Endothelial cell of umbilical vein (primary cell): ENCODE results near the gene ZNRF1. TPM values are rescaled to one million over a fixed set of nuclear protein-coding genes. Genes with fewer than 3 reads are reported as not detected.

ENCODE experiments used
- BruUV-seq: library from RNA; stranded (reverse); fragments of 400-500 nt; replicated peaks from 2 replicates; lab custom pipeline; 2021; lab: Mats Ljungman, UMichigan
- CTCF ChIA-PET: fragments of 300-600, 350-600 bp; sonication (Branson Sonifier 250); formaldehyde crosslinking; loops from one replicate; lab custom pipeline; 2021; ENCODE audit warnings: antibody characterized with exemption, inconsistent platforms; lab: Charles Lee
- POLR2A ChIA-PET: fragments of 300-600, 350-600 bp; sonication (Branson Sonifier 250); formaldehyde crosslinking; loops from one replicate; lab custom pipeline; 2021; ENCODE audit warnings: antibody characterized with exemption, inconsistent platforms; lab: Charles Lee
- DNase-seq: peaks from one replicate; pipeline ENCODE4 v3.0.0-alpha.2; 2011; ENCODE audit warnings: low read depth, low spot score
- FAIRE-seq: peaks from 2 replicates; lab custom pipeline; 2011; peaks lifted over from hg19 to GRCh38; lab: Jason Lieb, UNC
- H2AFZ ChIP-seq: 2 replicates; pipeline ENCODE4 v1.6.0; 2012; ENCODE audit warnings: low read depth, low read length, control low read depth, inconsistent platforms
- H3K27ac ChIP-seq: 2 replicates; pipeline ENCODE4 v1.5.1; 2011; ENCODE audit warnings: low read depth, mild to moderate bottlenecking, control low read depth, low read length, moderate library complexity; ENCODE audit not compliant: insufficient read depth
- H3K27me3 ChIP-seq, 2 experiments: 2 replicates each; pipeline versions ENCODE4 v1.6.0 to v1.6.1; 2011; ENCODE audit warnings: low read length in 2 of 2, mixed read lengths in 1 of 2; ENCODE audit not compliant: control insufficient read depth in 2 of 2, insufficient read depth in 2 of 2
- H3K36me3 ChIP-seq, 2 experiments: 2 replicates in 1 of 2; 3 replicates in 1 of 2; pipeline ENCODE4 v1.5.1; 2011; ENCODE audit warnings: low read length in 2 of 2, mild to moderate bottlenecking in 1 of 2, moderate library complexity in 1 of 2; ENCODE audit not compliant: control insufficient read depth in 2 of 2, insufficient read depth in 2 of 2; ENCODE audit errors: extremely low read depth in 1 of 2
- H3K4me1 ChIP-seq: 3 replicates; pipeline ENCODE4 v1.5.1; 2011; ENCODE audit warnings: mild to moderate bottlenecking, low read length; ENCODE audit not compliant: control insufficient read depth, insufficient read depth; ENCODE audit errors: extremely low read depth
- H3K4me2 ChIP-seq: 2 replicates; pipeline ENCODE4 v1.6.1; 2011; ENCODE audit warnings: low read length, control low read depth, mixed read lengths; ENCODE audit not compliant: insufficient read depth
- H3K4me3 ChIP-seq, 3 experiments: fragments of 200-600 bp in 1 of 3; sonication (generic), shearing (Covaris generic) in 1 of 3; replicated peaks in 1 of 3; 2 replicates each; pipeline ENCODE4 v1.5.1; 2011 to 2016; ENCODE audit warnings: control low read depth in 3 of 3, low read length in 3 of 3, mild to moderate bottlenecking in 2 of 3, inconsistent platforms in 1 of 3, low read depth in 1 of 3, moderate library complexity in 1 of 3; ENCODE audit not compliant: insufficient read depth in 1 of 3
- H3K79me2 ChIP-seq: 2 replicates; pipeline ENCODE4 v1.6.0; 2012; ENCODE audit warnings: low read length, inconsistent platforms; ENCODE audit not compliant: control insufficient read depth, insufficient read depth
- H3K9ac ChIP-seq: replicated peaks from 2 replicates; pipeline ENCODE3; 2011; ENCODE audit warnings: low read length, control low read depth; ENCODE audit not compliant: insufficient read depth; ENCODE audit errors: extremely low read depth
- H3K9me1 ChIP-seq: replicated peaks from 3 replicates; pipeline ENCODE4 v1.6.0; 2011; ENCODE audit warnings: mild to moderate bottlenecking, low read length; ENCODE audit not compliant: control insufficient read depth, insufficient read depth; ENCODE audit errors: extremely low read depth
- H3K9me3 ChIP-seq: replicated peaks from 2 replicates; pipeline ENCODE4 v1.5.1; 2012; ENCODE audit warnings: low read length, inconsistent platforms; ENCODE audit not compliant: control insufficient read depth, insufficient read depth
- H4K20me1 ChIP-seq: replicated peaks from 2 replicates; pipeline ENCODE3; 2011; ENCODE audit warnings: mild to moderate bottlenecking, low read length; ENCODE audit not compliant: control insufficient read depth, insufficient read depth; ENCODE audit errors: extremely low read depth
- EZH2 ChIP-seq: IDR thresholded peaks from 2 replicates; pipeline ENCODE4 v1.6.1; 2012; ENCODE audit warnings: borderline replicate concordance, low read depth, mild to moderate bottlenecking, moderate library complexity, low read length, inconsistent platforms; ENCODE audit not compliant: severe bottlenecking
- FOS ChIP-seq: IDR thresholded peaks from 2 replicates; pipeline ENCODE4 v1.6.1; 2011; ENCODE audit warnings: mild to moderate bottlenecking, low read length, moderate library complexity, borderline replicate concordance; ENCODE audit not compliant: insufficient read depth
- GATA2 ChIP-seq: IDR thresholded peaks from 2 replicates; pipeline ENCODE4 v1.7.0; 2011; ENCODE audit warnings: low read depth, mild to moderate bottlenecking, moderate library complexity, mixed read lengths, low read length; ENCODE audit not compliant: insufficient read length, insufficient read depth
- JUN ChIP-seq: IDR thresholded peaks from 2 replicates; pipeline ENCODE4 v1.6.1; 2011; ENCODE audit warnings: borderline replicate concordance, low read depth; ENCODE audit not compliant: insufficient read length, insufficient read depth
- MYC ChIP-seq: IDR thresholded peaks from one replicate; pipeline ENCODE4 v1.6.1; 2011; ENCODE audit warnings: mild to moderate bottlenecking, low read depth, low read length
- POLR2A ChIP-seq: IDR thresholded peaks from 2 replicates; pipeline ENCODE4 v1.6.1; 2012; ENCODE audit warnings: low read depth, mild to moderate bottlenecking, control low read depth, low read length
- POLR2AphosphoS5 ChIP-seq: IDR thresholded peaks from 2 replicates; pipeline ENCODE4 v1.6.1; 2012; ENCODE audit warnings: low read depth, mild to moderate bottlenecking, control low read depth, low read length, moderate library complexity; ENCODE audit not compliant: insufficient read depth
- dilution Hi-C: fragments of 300-500 bp; cut with MboI; formaldehyde crosslinking; loops from one replicate; pipeline ENCODE4 v1.15.0; 2019; ENCODE audit warnings: low sequenced_read_pairs; ENCODE audit not compliant: extremely low pct_ligation_motif_present
- intact Hi-C: fragments of 100-400 bp; cut with micrococcal nuclease; formaldehyde crosslinking; loops from one replicate; pipeline ENCODE4 v1.10.0; 2022
- polyA plus RNA-seq, 4 experiments: library from polyadenylated mRNA; depleted of rRNA in 3 of 4; stranded (reverse) in 3 of 4; unstranded in 1 of 4; fragments of >200 nt; gene quantifications; 2 replicates each; pipeline versions ENCODE4 v1.2.1 to v1.2.3, GENCODE V29; 2011 to 2012; ENCODE audit warnings: missing spikeins in 1 of 4
- total RNA-seq: library from RNA; stranded (reverse); gene quantifications from 2 replicates; pipeline ENCODE4 v1.2.3, GENCODE V29; 2021
- TF ChIP-seq, protein P1 (sequence below): IDR thresholded peaks from 2 replicates; pipeline ENCODE4 v1.6.1; 2011; ENCODE audit not compliant: insufficient read depth, insufficient read length
- TF ChIP-seq, protein P2 (sequence below), 2 donors: IDR thresholded peaks; 1 replicate in 1 of 2; 2 replicates in 1 of 2; pipeline ENCODE4 v1.5.1; 2011; ENCODE audit warnings: low read length in 2 of 2, mild to moderate bottlenecking in 2 of 2, moderate library complexity in 2 of 2, control low read depth in 1 of 2, inconsistent platforms in 1 of 2, low read depth in 1 of 2; ENCODE audit not compliant: insufficient read depth in 1 of 2; ENCODE audit errors: extremely low read depth in 1 of 2

The ZNRF1 gene
- total and polyA plus RNA-seq, 2 donors (not counting 3 experiments of a cell fraction or from before 2014, with no cell fraction given): 23.7 to 34.9 TPM

DNA sequence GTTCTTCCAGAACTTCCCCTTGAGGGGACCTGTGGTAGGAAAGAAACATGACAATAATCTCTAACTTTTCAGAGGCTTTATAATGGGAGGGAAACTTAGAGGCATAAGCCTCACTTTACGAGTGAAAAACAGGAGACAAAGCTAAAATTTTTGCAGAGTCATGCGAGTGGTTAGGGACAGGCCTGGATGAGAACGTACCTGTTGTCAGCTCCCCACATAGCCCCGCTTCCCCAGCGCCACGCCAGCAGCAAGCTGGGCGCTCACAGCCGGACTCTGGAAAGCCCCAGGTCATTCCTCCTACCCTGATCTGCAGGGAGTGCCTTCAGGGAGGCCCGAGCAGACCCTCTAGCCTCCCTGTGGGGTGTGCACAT lies 64.1 kb downstream of the ZNRF1 start:
- CTCF ChIA-PET: interaction anchor here (0.7 kb wide), 1 partner anchor 80 kb away, joined by 3 read pairs; no protein-coding TSS in a partner anchor
- TF ChIP-seq JUN (no peak), FOS (no peak), GATA2 (no peak), EZH2 (no peak), MYC (no peak), POLR2A (no peak), POLR2AphosphoS5 (no peak)
- TF ChIP-seq, protein P1, sequence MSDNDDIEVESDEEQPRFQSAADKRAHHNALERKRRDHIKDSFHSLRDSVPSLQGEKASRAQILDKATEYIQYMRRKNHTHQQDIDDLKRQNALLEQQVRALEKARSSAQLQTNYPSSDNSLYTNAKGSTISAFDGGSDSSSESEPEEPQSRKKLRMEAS: no peak
- TF ChIP-seq, protein P2, sequence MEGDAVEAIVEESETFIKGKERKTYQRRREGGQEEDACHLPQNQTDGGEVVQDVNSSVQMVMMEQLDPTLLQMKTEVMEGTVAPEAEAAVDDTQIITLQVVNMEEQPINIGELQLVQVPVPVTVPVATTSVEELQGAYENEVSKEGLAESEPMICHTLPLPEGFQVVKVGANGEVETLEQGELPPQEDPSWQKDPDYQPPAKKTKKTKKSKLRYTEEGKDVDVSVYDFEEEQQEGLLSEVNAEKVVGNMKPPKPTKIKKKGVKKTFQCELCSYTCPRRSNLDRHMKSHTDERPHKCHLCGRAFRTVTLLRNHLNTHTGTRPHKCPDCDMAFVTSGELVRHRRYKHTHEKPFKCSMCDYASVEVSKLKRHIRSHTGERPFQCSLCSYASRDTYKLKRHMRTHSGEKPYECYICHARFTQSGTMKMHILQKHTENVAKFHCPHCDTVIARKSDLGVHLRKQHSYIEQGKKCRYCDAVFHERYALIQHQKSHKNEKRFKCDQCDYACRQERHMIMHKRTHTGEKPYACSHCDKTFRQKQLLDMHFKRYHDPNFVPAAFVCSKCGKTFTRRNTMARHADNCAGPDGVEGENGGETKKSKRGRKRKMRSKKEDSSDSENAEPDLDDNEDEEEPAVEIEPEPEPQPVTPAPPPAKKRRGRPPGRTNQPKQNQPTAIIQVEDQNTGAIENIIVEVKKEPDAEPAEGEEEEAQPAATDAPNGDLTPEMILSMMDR (IDR thresholded peaks at IDR 0.05; ENCODE audit: extremely low read depth in 1 of 2, insufficient read depth in 1 of 2, low read depth in 1 of 2, low read length in 2 of 2): no peak
- FAIRE-seq (no peak), DNase-seq (no peak)
- POLR2A ChIA-PET: no interaction called here
- Histone ChIP-seq H3K79me2 (peaks cover 18% of the 10 kb centered on the region), H3K9me3 (no peaks in the 10 kb centered on the region), H3K9me1 (no peaks in the 10 kb centered on the region), H3K27ac (no peak overlapping the region), H3K4me2 (no peak overlapping the region), H2AFZ (no peak overlapping the region), H3K4me1 (no peaks in the 10 kb centered on the region), H3K9ac (no peak overlapping the region), H3K27me3 (no peaks in the 10 kb centered on the region), H3K36me3 (no peaks in the 10 kb centered on the region), H3K4me3 (no peak overlapping the region), H4K20me1 (peaks cover 6% of the 10 kb centered on the region)
- intact Hi-C loops: no loop called here
- dilution Hi-C loops: no loop called here
- no TSS peak for BruUV-seq
